CD4-positive, CD25-positive, alpha-beta regulatory T cell (primary cell): ENCODE measurements around the gene ZBTB5. TPM values are rescaled to one million over a fixed set of nuclear protein-coding genes. Genes with fewer than 3 reads are reported as not detected.
A peak's percentile ranks its signal among the peaks of the same experiment; 100 is the strongest.

Experiments
- ATAC-seq, 2 donors: fragments of 150-1000 bp; cut with Tn5 transposase; one replicate each; pipeline ENCODE4 v1.10.0; 2021; ENCODE audit warnings: low read depth in 2 of 2, moderate number of reproducible peaks in 2 of 2, moderate library complexity in 1 of 2
- DNase-seq, 3 donors: peaks; one replicate each; pipeline versions ENCODE4 v3.0.0 to v3.0.0-alpha.2; 2012 to 2022; ENCODE audit warnings: mixed read lengths in 1 of 3
- H3K27ac ChIP-seq: one replicate; pipeline ENCODE4 v1.7.0; 2013; ENCODE audit warnings: mild to moderate bottlenecking, low read length; ENCODE audit not compliant: insufficient read depth, poor library complexity, severe bottlenecking
- H3K27me3 ChIP-seq: one replicate; pipeline ENCODE4 v1.7.0; 2013; ENCODE audit warnings: low read length; ENCODE audit not compliant: control insufficient read depth, insufficient read depth
- H3K36me3 ChIP-seq: one replicate; pipeline ENCODE4 v1.7.0; 2013; ENCODE audit warnings: mild to moderate bottlenecking, low read length, moderate library complexity; ENCODE audit not compliant: control insufficient read depth, insufficient read depth
- H3K4me1 ChIP-seq: 2 replicates; pipeline ENCODE4 v1.7.0; 2013; ENCODE audit warnings: mild to moderate bottlenecking, low read length; ENCODE audit not compliant: insufficient read depth, control insufficient read depth, poor library complexity, severe bottlenecking
- H3K4me3 ChIP-seq: one replicate; pipeline ENCODE4 v1.7.0; 2013; ENCODE audit warnings: low read depth, mild to moderate bottlenecking, low read length, moderate library complexity
- H3K9me3 ChIP-seq, 2 experiments: 1 replicate in 1 of 2; 2 replicates in 1 of 2; pipeline ENCODE4 v1.7.0; 2013; ENCODE audit warnings: low read length in 2 of 2, mild to moderate bottlenecking in 1 of 2, moderate library complexity in 1 of 2; ENCODE audit not compliant: control insufficient read depth in 2 of 2
- H3K27ac Mint-ChIP-seq, 3 donors: one replicate each; pipeline ENCODE4 v1.8.0; 2020 to 2022; ENCODE audit warnings: mild to moderate bottlenecking in 3 of 3, mixed read lengths in 3 of 3, moderate library complexity in 2 of 3
- H3K27me3 Mint-ChIP-seq: one replicate; pipeline ENCODE4 v1.8.0; 2022; ENCODE audit warnings: mild to moderate bottlenecking, mixed read lengths
- H3K36me3 Mint-ChIP-seq: one replicate; pipeline ENCODE4 v1.8.0; 2020; ENCODE audit warnings: mixed read lengths
- H3K4me1 Mint-ChIP-seq, 4 donors: one replicate each; pipeline ENCODE4 v1.8.0; 2020 to 2022; ENCODE audit warnings: mixed read lengths in 4 of 4, mild to moderate bottlenecking in 1 of 4
- H3K4me3 Mint-ChIP-seq, 4 donors: one replicate each; pipeline ENCODE4 v1.8.0; 2020 to 2022; ENCODE audit warnings: mild to moderate bottlenecking in 4 of 4, mixed read lengths in 4 of 4, moderate library complexity in 3 of 4
- H3K9me3 Mint-ChIP-seq, 7 donors: one replicate each; pipeline ENCODE4 v1.8.0; 2020 to 2022; ENCODE audit warnings: mixed read lengths in 7 of 7, mild to moderate bottlenecking in 3 of 7, moderate library complexity in 2 of 7
- polyA plus RNA-seq, 4 donors: library from polyadenylated mRNA; unstranded; fragments of 300-500 nt; fragmentation: Illumina TruSeq; gene quantifications; one replicate each; pipeline ENCODE4 v1.2.3, GENCODE V29; 2021
- total RNA-seq: library from RNA; stranded (reverse); gene quantifications from one replicate; pipeline ENCODE4 v1.2.3, GENCODE V29; 2022

ZBTB5 gene
- total and polyA plus RNA-seq, 5 donors from 2014 or later: 0.22 to 13.5 (median 1.5) TPM

- Mint-ChIP-seq H3K27me3 (no peaks in the 10 kb centered on the region), H3K4me3 (peak overlapping the region; percentile 93 to 95 (median 94)), H3K36me3 (peaks cover 3% of the 10 kb centered on the region), H3K4me1 (peaks cover 6 to 37% (median 17%) of the 10 kb centered on the region in 4 donors), H3K9me3 (no peaks in the 10 kb centered on the region), H3K27ac (peak overlapping the region; percentile 94 to 95 (median 94))
- H3K4me1 ChIP-seq: peaks cover 23% of the 10 kb centered on the region
- peaks cover 13% of the 10 kb centered on the region for H3K36me3 ChIP-seq
- no peaks in the 10 kb centered on the region for H3K27me3 ChIP-seq
- DNase-seq (no peak), ATAC-seq (no peak)
- H3K9me3 ChIP-seq: no peaks in the 10 kb centered on the region
- H3K27ac ChIP-seq: peak overlapping the region; percentile 69
- peak overlapping the region; percentile 70 for H3K4me3 ChIP-seq
Measured at GRCh38 chr9:37421914-37422288, 43.3 kb downstream of the ZBTB5 start.

- peaks cover 23% of the 10 kb centered on the region for H3K4me1 ChIP-seq
- H3K36me3 ChIP-seq: peaks cover 1% of the 10 kb centered on the region
- peaks cover 4% of the 10 kb centered on the region for H3K27me3 Mint-ChIP-seq
- H3K36me3 Mint-ChIP-seq: no peaks in the 10 kb centered on the region
- H3K4me3 ChIP-seq: no peak overlapping the region
- peak overlapping the region in 2 of 3 donors; percentile 20 to 71 for H3K27ac Mint-ChIP-seq
- H3K9me3 ChIP-seq: no peaks in the 10 kb centered on the region
- ATAC-seq (no peak), DNase-seq (no peak)
- H3K4me1 Mint-ChIP-seq: peaks cover 6 to 32% (median 17%) of the 10 kb centered on the region in 4 donors
- H3K27me3 ChIP-seq: no peaks in the 10 kb centered on the region
- no peaks in the 10 kb centered on the region for H3K9me3 Mint-ChIP-seq
- H3K27ac ChIP-seq: no peak overlapping the region
- H3K4me3 Mint-ChIP-seq: peak overlapping the region in 3 of 4 donors; percentile 21 to 94 (median 41)
Measured at GRCh38 chr9:37420271-37421215, 44.7 kb downstream of the ZBTB5 start.

GRCh38 chr9:37419204-37419603 is 46.0 kb downstream of the ZBTB5 start:
- Histone ChIP-seq H3K27ac (no peak overlapping the region), H3K9me3 (no peaks in the 10 kb centered on the region), H3K4me1 (peaks cover 27% of the 10 kb centered on the region), H3K27me3 (no peaks in the 10 kb centered on the region), H3K36me3 (no peaks in the 10 kb centered on the region), H3K4me3 (no peak overlapping the region)
- no peak for DNase-seq
- ATAC-seq: no peak
- Mint-ChIP-seq H3K4me1 (peaks cover 12 to 32% (median 25%) of the 10 kb centered on the region in 4 donors), H3K9me3 (no peaks in the 10 kb centered on the region), H3K27ac (no peak overlapping the region), H3K27me3 (peaks cover 18% of the 10 kb centered on the region), H3K4me3 (peak overlapping the region in 2 of 4 donors; percentile 54 to 77), H3K36me3 (no peaks in the 10 kb centered on the region)

- no peaks in the 10 kb centered on the region for H3K36me3 Mint-ChIP-seq
- ATAC-seq: no peak
- Histone ChIP-seq H3K27ac (no peak overlapping the region), H3K36me3 (no peaks in the 10 kb centered on the region), H3K27me3 (no peaks in the 10 kb centered on the region), H3K4me1 (peaks cover 15% of the 10 kb centered on the region), H3K4me3 (no peak overlapping the region), H3K9me3 (no peaks in the 10 kb centered on the region)
- H3K27me3 Mint-ChIP-seq: peaks cover 21% of the 10 kb centered on the region
- no peak for DNase-seq
- peak overlapping the region in 1 of 3 donors; percentile 36 for H3K27ac Mint-ChIP-seq
- H3K4me3 Mint-ChIP-seq: peak overlapping the region in 2 of 4 donors; percentile 23 to 77
- peaks cover 12 to 22% (median 17%) of the 10 kb centered on the region in 4 donors for H3K4me1 Mint-ChIP-seq
- H3K9me3 Mint-ChIP-seq: no peaks in the 10 kb centered on the region
Measured at GRCh38 chr9:37417857-37418618, 47.2 kb downstream of the ZBTB5 start.

- Histone ChIP-seq H3K27ac (no peak overlapping the region), H3K36me3 (no peaks in the 10 kb centered on the region), H3K9me3 (no peaks in the 10 kb centered on the region), H3K27me3 (no peaks in the 10 kb centered on the region), H3K4me1 (peaks cover 12% of the 10 kb centered on the region), H3K4me3 (no peak overlapping the region)
- Mint-ChIP-seq H3K4me3 (no peak overlapping the region), H3K9me3 (no peaks in the 10 kb centered on the region), H3K27ac (no peak overlapping the region), H3K36me3 (no peaks in the 10 kb centered on the region), H3K27me3 (peaks cover 27% of the 10 kb centered on the region), H3K4me1 (peaks cover 12 to 17% (median 15%) of the 10 kb centered on the region in 4 donors)
- ATAC-seq (no peak), DNase-seq (no peak)
Measured at GRCh38 chr9:37417252-37417803, 47.9 kb downstream of the ZBTB5 start.

- Mint-ChIP-seq H3K27ac (peak overlapping the region; percentile 15 to 78 (median 58)), H3K36me3 (no peaks in the 10 kb centered on the region), H3K4me1 (peaks cover 7 to 20% (median 12%) of the 10 kb centered on the region in 4 donors), H3K4me3 (no peak overlapping the region), H3K9me3 (no peaks in the 10 kb centered on the region), H3K27me3 (peaks cover 27% of the 10 kb centered on the region)
- Histone ChIP-seq H3K36me3 (no peaks in the 10 kb centered on the region), H3K4me1 (peaks cover 5% of the 10 kb centered on the region), H3K27ac (no peak overlapping the region), H3K4me3 (no peak overlapping the region), H3K9me3 (no peaks in the 10 kb centered on the region), H3K27me3 (no peaks in the 10 kb centered on the region)
- peak; percentile 80 to 84 for ATAC-seq
- peak; percentile 59 to 80 (median 72) for DNase-seq
Measured at GRCh38 chr9:37415011-37415719, 50.1 kb downstream of the ZBTB5 start.

- Mint-ChIP-seq H3K4me1 (peaks cover 11 to 21% (median 16%) of the 10 kb centered on the region in 4 donors), H3K4me3 (no peak overlapping the region), H3K9me3 (no peaks in the 10 kb centered on the region), H3K36me3 (no peaks in the 10 kb centered on the region), H3K27me3 (peaks cover 28% of the 10 kb centered on the region), H3K27ac (no peak overlapping the region)
- no peaks in the 10 kb centered on the region for H3K36me3 ChIP-seq
- no peak overlapping the region for H3K27ac ChIP-seq
- peaks cover 9% of the 10 kb centered on the region for H3K4me1 ChIP-seq
- DNase-seq (no peak), ATAC-seq (no peak)
- H3K27me3 ChIP-seq: no peaks in the 10 kb centered on the region
- H3K9me3 ChIP-seq: no peaks in the 10 kb centered on the region
- no peak overlapping the region for H3K4me3 ChIP-seq
Measured at GRCh38 chr9:37414503-37414943, 50.7 kb downstream of the ZBTB5 start.
